HG02884 (cell line): ENCODE data around the gene CFAP92.
"Not testable (repeated sequence)": the region's sequence is repeated elsewhere in the genome, so short reads cannot be mapped to it uniquely, and the experiment has no call there.

Experiments
- ATAC-seq: cut with Tn5 transposase; IDR thresholded peaks from one replicate; pipeline ENCODE4 v1.9.1; 2021; ENCODE audit warnings: mild to moderate bottlenecking, moderate library complexity; ENCODE audit not compliant: unreplicated experiment

CFAP92 gene

GRCh38 chr3:128873244-128874022 lies 120.4 kb downstream of the CFAP92 start:
- no peak for ATAC-seq

- ATAC-seq, result no peak
These were observed 121.1 kb downstream of the CFAP92 start for GRCh38 chr3:128872744-128873143.

GRCh38 chr3:128872282-128872681 lies 121.6 kb downstream of the CFAP92 start:
- ATAC-seq, result no peak

GRCh38 chr3:128870347-128870746 lies 123.5 kb downstream of the CFAP92 start:
- ATAC-seq, result no peak

GRCh38 chr3:128867200-128868125 lies 126.4 kb downstream of the CFAP92 start:
- no peak for ATAC-seq

- ATAC-seq, result not testable (repeated sequence)
These were observed 128.7 kb downstream of the CFAP92 start for GRCh38 chr3:128864849-128865804.

GRCh38 chr3:128864351-128864811 lies 129.5 kb downstream of the CFAP92 start:
- ATAC-seq, result no peak

- ATAC-seq, result no peak
These were observed 130.3 kb downstream of the CFAP92 start for GRCh38 chr3:128863560-128863959.

- ATAC-seq, result no peak
These were observed 132.4 kb downstream of the CFAP92 start for GRCh38 chr3:128861491-128861890.
